G401 (cell line): ENCODE results near the gene DNAAF5. TPM values are rescaled to one million over a fixed set of nuclear protein-coding genes. Genes with fewer than 3 reads are reported as not detected.

Source experiments
- DNase-seq: peaks from one replicate; pipeline ENCODE4 v3.0.0-alpha.2; 2015; ENCODE audit warnings: low spot score
- in situ Hi-C: cut with HindIII; loops from 2 replicates; pipeline ENCODE4 v1.10.0; 2016; ENCODE audit warnings: low sequenced_read_pairs, mixed read lengths
- total RNA-seq: library from RNA; depleted of rRNA; stranded (reverse); fragments of >200 nt; shearing (Covaris generic); gene quantifications from 2 replicates; pipeline ENCODE4 v1.2.3, GENCODE V29; 2014

The DNAAF5 gene
- total RNA-seq, 1 experiment from 2014 or later, result 63.5 TPM

- peak; percentile 53 for DNase-seq
These were observed 95.2 kb downstream of the DNAAF5 start for GRCh38 chr7:821688-822087.

GRCh38 chr7:822692-823276 is 96.3 kb downstream of the DNAAF5 start:
- no peak for DNase-seq
- in situ Hi-C loops, result no loop called here

More at GRCh38 chr7:821688-822087, 95.2 kb downstream of the DNAAF5 start:
- in situ Hi-C loops, result no loop called here

GRCh38 chr7:823649-824048 is 97.2 kb downstream of the DNAAF5 start:
- no peak for DNase-seq
- in situ Hi-C loops, result no loop called here

- peak; percentile 55 for DNase-seq
- in situ Hi-C loops, result no loop called here
These were observed 97.6 kb downstream of the DNAAF5 start for GRCh38 chr7:824081-824480.

GRCh38 chr7:824664-825063 is 98.2 kb downstream of the DNAAF5 start:
- in situ Hi-C loops, result no loop called here
- DNase-seq, result no peak

GRCh38 chr7:825386-825785 is 98.9 kb downstream of the DNAAF5 start:
- no peak for DNase-seq
- in situ Hi-C loops, result no loop called here

GRCh38 chr7:826230-826917 is 99.9 kb downstream of the DNAAF5 start:
- in situ Hi-C loops, result no loop called here
- DNase-seq, result peak; percentile 63

- in situ Hi-C loops, result no loop called here
- peak; percentile 28 for DNase-seq
These were observed 102.5 kb downstream of the DNAAF5 start for GRCh38 chr7:828793-829561.

GRCh38 chr7:830069-830468 is 103.6 kb downstream of the DNAAF5 start:
- in situ Hi-C loops, result no loop called here
- DNase-seq, result no peak

GRCh38 chr7:831596-832166 is 105.2 kb downstream of the DNAAF5 start:
- in situ Hi-C loops, result no loop called here
- DNase-seq, result peak; percentile 27

GRCh38 chr7:832167-832967 is 105.9 kb downstream of the DNAAF5 start, which contains the start of gene SUN1:
Gene SUN1 (plus strand): TSS chr7:832476. CDS start chr7:832525, 49 bp downstream.
- no peak for DNase-seq
- in situ Hi-C loops, result no loop called here

- DNase-seq, result no peak
- in situ Hi-C loops, result no loop called here
These were observed 106.5 kb downstream of the DNAAF5 start for GRCh38 chr7:832968-833424.

GRCh38 chr7:833601-834258 is 107.2 kb downstream of the DNAAF5 start:
- in situ Hi-C loops, result no loop called here
- DNase-seq, result no peak

- in situ Hi-C loops, result no loop called here
These were observed 107.8 kb downstream of the DNAAF5 start for GRCh38 chr7:834277-834676.

GRCh38 chr7:835021-835420 is 108.5 kb downstream of the DNAAF5 start:
- no peak for DNase-seq
- in situ Hi-C loops, result no loop called here

More at GRCh38 chr7:834277-834676, 107.8 kb downstream of the DNAAF5 start:
- no peak for DNase-seq

GRCh38 chr7:835485-836401 is 109.2 kb downstream of the DNAAF5 start:
- DNase-seq, result peak; percentile 81
- in situ Hi-C loops, result no loop called here
